Neural crest cell (in vitro differentiated cells): Measurements from ENCODE around the gene H3-3A. TPM values are rescaled to one million over a fixed set of nuclear protein-coding genes. Genes with fewer than 3 reads are reported as not detected.
A peak's percentile ranks its signal among the peaks of the same experiment; 100 is the strongest.

Source experiments
- DNase-seq: peaks from one replicate; pipeline ENCODE4 v3.0.0; 2021; ENCODE audit warnings: low read depth, mixed read lengths, low spot score
- H3K27ac Mint-ChIP-seq: one replicate; pipeline ENCODE4 v1.8.0; 2021; ENCODE audit warnings: mild to moderate bottlenecking, mixed read lengths; ENCODE audit not compliant: unreplicated experiment
- H3K27me3 Mint-ChIP-seq: 2 replicates; pipeline ENCODE4 v1.8.0; 2021; ENCODE audit warnings: low read depth, mild to moderate bottlenecking, mixed read lengths
- H3K36me3 Mint-ChIP-seq: 2 replicates; pipeline ENCODE4 v1.8.0; 2021; ENCODE audit warnings: low read depth, mild to moderate bottlenecking, mixed read lengths
- H3K4me1 Mint-ChIP-seq: 2 replicates; pipeline ENCODE4 v1.8.0; 2021; ENCODE audit warnings: mixed read lengths
- H3K4me3 Mint-ChIP-seq: one replicate; pipeline ENCODE4 v1.8.0; 2021; ENCODE audit warnings: mild to moderate bottlenecking, mixed read lengths
- H3K9me3 Mint-ChIP-seq: 2 replicates; pipeline ENCODE4 v1.8.0; 2021; ENCODE audit warnings: mixed read lengths
- CTCF ChIP-seq: fragments of 200-600 bp; sonication (generic); conservative IDR thresholded peaks from 2 replicates; pipeline ENCODE4 v1.5.0; 2021; ENCODE audit warnings: antibody characterized with exemption, mild to moderate bottlenecking
- total RNA-seq: library from RNA; stranded (reverse); gene quantifications from 2 replicates; pipeline ENCODE4 v1.2.1, GENCODE V29; 2021

The H3-3A gene
- total RNA-seq, 1 donor from 2014 or later = 991 TPM

- TF ChIP-seq CTCF = no peak
- DNase-seq = no peak
- Mint-ChIP-seq H3K9me3 (no peaks in the 10 kb centered on the region), H3K27ac (no peak overlapping the region), H3K4me3 (no peak overlapping the region), H3K4me1 (peaks cover 39% of the 10 kb centered on the region), H3K36me3 (no peaks in the 10 kb centered on the region), H3K27me3 (peaks cover 20% of the 10 kb centered on the region)
These were observed 42.2 kb downstream of the H3-3A start for GRCh38 chr1:226104671-226105121.

GRCh38 chr1:226107471-226108460 lies 45.2 kb downstream of the H3-3A start:
- no peak for TF ChIP-seq CTCF
- no peak for DNase-seq
- H3K36me3 Mint-ChIP-seq = no peaks in the 10 kb centered on the region

GRCh38 chr1:226108935-226109828 lies 46.7 kb downstream of the H3-3A start:
- Mint-ChIP-seq H3K27ac (peak overlapping the region; percentile 91), H3K9me3 (no peaks in the 10 kb centered on the region), H3K4me1 (peaks cover 40% of the 10 kb centered on the region), H3K27me3 (peaks cover 4% of the 10 kb centered on the region), H3K4me3 (peak overlapping the region; percentile 97), H3K36me3 (no peaks in the 10 kb centered on the region)
- no peak for DNase-seq
- TF ChIP-seq CTCF = no peak

More at GRCh38 chr1:226107471-226108460, 45.2 kb downstream of the H3-3A start:
- Mint-ChIP-seq H3K4me1 (peaks cover 41% of the 10 kb centered on the region), H3K4me3 (peak overlapping the region; percentile 49), H3K27ac (peak overlapping the region; percentile 15), H3K9me3 (no peaks in the 10 kb centered on the region), H3K27me3 (peaks cover 4% of the 10 kb centered on the region)

- DNase-seq = peak; percentile 80
- peak overlapping the region; percentile 91 for H3K27ac Mint-ChIP-seq
- no peaks in the 10 kb centered on the region for H3K36me3 Mint-ChIP-seq
- no peaks in the 10 kb centered on the region for H3K9me3 Mint-ChIP-seq
- peaks cover under 1% of the 10 kb centered on the region for H3K27me3 Mint-ChIP-seq
- TF ChIP-seq CTCF = peak; percentile 36
- peaks cover 33% of the 10 kb centered on the region for H3K4me1 Mint-ChIP-seq
- peak overlapping the region; percentile 97 for H3K4me3 Mint-ChIP-seq
These were observed 47.3 kb downstream of the H3-3A start for GRCh38 chr1:226109829-226110248.
